K562 (cell line): ENCODE measurements around the gene SLC25A11. TPM values are rescaled to one million over a fixed set of nuclear protein-coding genes. Genes with fewer than 3 reads are reported as not detected.
A peak's percentile ranks its signal among the peaks of the same experiment; 100 is the strongest.

Source experiments
- BCOR ChIP-seq: fragments of 450-650 bp; IDR thresholded peaks from 2 replicates; pipeline ENCODE4 v1.6.1; 2016
- JUND ChIP-seq, 2 experiments: IDR thresholded peaks; 2 replicates in 1 of 2; 3 replicates in 1 of 2; pipeline ENCODE4 v1.6.1; 2011; ENCODE audit warnings: borderline replicate concordance in 2 of 2, low read depth in 2 of 2, low read length in 2 of 2, improper control_type of control experiment in 1 of 2, missing biosample characterization in 1 of 2, missing genetic modification characterization in 1 of 2, missing genetic modification reagents in 1 of 2
- NR4A1 ChIP-seq, 2 experiments: fragments of 250-450 bp in 1 of 2; fragments of 450-650 bp in 1 of 2; sonication (Bioruptor Pico) in 1 of 2; IDR thresholded peaks; 2 replicates each; pipeline versions ENCODE4 v1.4.0 to v1.6.1; 2016 to 2020; ENCODE audit warnings: mild to moderate bottlenecking in 2 of 2, missing compliant biosample characterization in 1 of 2, missing genetic modification characterization in 1 of 2, moderate library complexity in 1 of 2
- PTTG1 ChIP-seq: fragments of 450-650 bp; IDR thresholded peaks from 2 replicates; pipeline ENCODE4 v1.6.1; 2016; ENCODE audit warnings: low read depth, mild to moderate bottlenecking, missing genetic modification characterization, missing compliant biosample characterization
- RREB1 ChIP-seq: fragments of 250-450 bp; sonication (Bioruptor Pico); IDR thresholded peaks from 2 replicates; pipeline ENCODE4 v1.4.0; 2020
- SIN3A ChIP-seq, 2 experiments: fragments of 150-350 bp in 1 of 2; IDR thresholded peaks; 2 replicates each; pipeline ENCODE4 v1.6.1; 2011 to 2016; ENCODE audit warnings: borderline replicate concordance in 2 of 2, low read depth in 2 of 2, low read length in 2 of 2, mild to moderate bottlenecking in 2 of 2, moderate library complexity in 2 of 2; ENCODE audit not compliant: control insufficient read depth in 1 of 2
- SRSF3 ChIP-seq: fragments of 200-400 bp; formaldehyde crosslinking; IDR thresholded peaks from 2 replicates; pipeline ENCODE4 v1.6.1; 2016; ENCODE audit warnings: mild to moderate bottlenecking, low read length, moderate library complexity; ENCODE audit not compliant: insufficient read depth
- STAG1 ChIP-seq: sonication (generic); formaldehyde crosslinking; IDR thresholded peaks from 2 replicates; pipeline ENCODE4 v1.5.0; 2020; ENCODE audit warnings: missing genetic modification reagents, borderline replicate concordance
- ZFX ChIP-seq: sonication (generic); formaldehyde crosslinking; IDR thresholded peaks from 2 replicates; pipeline ENCODE4 v1.8.0; 2022; ENCODE audit warnings: mild to moderate bottlenecking, missing genetic modification reagents, moderate library complexity
- ZKSCAN3 ChIP-seq: fragments of 250-450 bp; sonication (Bioruptor Pico); IDR thresholded peaks from 2 replicates; pipeline ENCODE4 v1.4.0; 2020
- ZNF609 ChIP-seq: sonication (generic); formaldehyde crosslinking; IDR thresholded peaks from 2 replicates; pipeline ENCODE4 v1.8.1; 2023; ENCODE audit warnings: missing genetic modification reagents, mild to moderate bottlenecking, borderline replicate concordance
- polyA plus RNA-seq, 8 experiments: library from polyadenylated mRNA; depleted of rRNA in 4 of 8; stranded (reverse) in 5 of 8; unstranded in 3 of 8; fragments of >200 nt; fragmentation: Nextera tagmentation in 2 of 8; fragmentation: Illumina TruSeq in 1 of 8; extraction: Ambion mirVana in 2 of 8; extraction: Trizol in 1 of 8; gene quantifications; 2 replicates each; pipeline versions ENCODE4 v1.2.1 to v1.2.3, GENCODE V29; 2011 to 2014; ENCODE audit warnings: inconsistent platforms in 1 of 8, missing spikeins in 1 of 8
- total RNA-seq, 7 experiments: library from RNA; depleted of rRNA in 6 of 7; stranded (reverse); fragments of >200 nt in 6 of 7; fragmentation: Illumina TruSeq in 2 of 7; extraction: Trizol in 2 of 7; gene quantifications; 2 replicates each; pipeline versions ENCODE4 v1.2.1 to v1.2.3, GENCODE V29; 2011 to 2021; ENCODE audit warnings: low replicate concordance in 1 of 7
- TF ChIP-seq, protein P1 (sequence below): fragments of 200-400 bp; formaldehyde crosslinking; IDR thresholded peaks from 2 replicates; pipeline ENCODE4 v1.6.1; 2017; ENCODE audit warnings: mild to moderate bottlenecking, low read depth, low read length, moderate library complexity

The SLC25A11 gene
- total and polyA plus RNA-seq, 9 of the 15 experiments (the other 6 are each of a cell fraction or from before 2014, with no cell fraction given), result 3.1 to 56.7 (median 32.9) TPM

GRCh38 chr17:4939796-4940554 lies at the start of gene SLC25A11, which contains the start of gene RNF167 (continued):
- TF ChIP-seq SRSF3 (no peak), JUND (IDR thresholded peaks at IDR 0.05; ENCODE audit: borderline replicate concordance, low read depth, low read length) (peak; percentile 34; the same call in 1 of the 2 replicates), JUND (tag; IDR thresholded peaks at IDR 0.05; ENCODE audit: borderline replicate concordance, low read depth, low read length) (no peak), STAG1 (no peak), ZFX (CRISPR knock-in tag) (peak; percentile 72), PTTG1 (tag) (no peak), NR4A1 (CRISPR knock-in tag; IDR thresholded peaks at IDR 0.05) (no peak), NR4A1 (tag; IDR thresholded peaks at IDR 0.05) (0 out of 2 replicates have a peak, but pooled peaks have one; percentile 63), BCOR (no peak), ZNF609 (CRISPR knock-in tag) (no peak), RREB1 (CRISPR knock-in tag) (0 out of 2 replicates have a peak, but pooled peaks have one; percentile 20), ZKSCAN3 (CRISPR knock-in tag) (no peak), SIN3A (IDR thresholded peaks at IDR 0.05; ENCODE audit: borderline replicate concordance in 2 of 2, control insufficient read depth in 1 of 2, low read depth in 2 of 2, low read length in 2 of 2) (peak; percentile 52 to 86; a peak in 2 of 4 replicates)
- TF ChIP-seq, protein P1, sequence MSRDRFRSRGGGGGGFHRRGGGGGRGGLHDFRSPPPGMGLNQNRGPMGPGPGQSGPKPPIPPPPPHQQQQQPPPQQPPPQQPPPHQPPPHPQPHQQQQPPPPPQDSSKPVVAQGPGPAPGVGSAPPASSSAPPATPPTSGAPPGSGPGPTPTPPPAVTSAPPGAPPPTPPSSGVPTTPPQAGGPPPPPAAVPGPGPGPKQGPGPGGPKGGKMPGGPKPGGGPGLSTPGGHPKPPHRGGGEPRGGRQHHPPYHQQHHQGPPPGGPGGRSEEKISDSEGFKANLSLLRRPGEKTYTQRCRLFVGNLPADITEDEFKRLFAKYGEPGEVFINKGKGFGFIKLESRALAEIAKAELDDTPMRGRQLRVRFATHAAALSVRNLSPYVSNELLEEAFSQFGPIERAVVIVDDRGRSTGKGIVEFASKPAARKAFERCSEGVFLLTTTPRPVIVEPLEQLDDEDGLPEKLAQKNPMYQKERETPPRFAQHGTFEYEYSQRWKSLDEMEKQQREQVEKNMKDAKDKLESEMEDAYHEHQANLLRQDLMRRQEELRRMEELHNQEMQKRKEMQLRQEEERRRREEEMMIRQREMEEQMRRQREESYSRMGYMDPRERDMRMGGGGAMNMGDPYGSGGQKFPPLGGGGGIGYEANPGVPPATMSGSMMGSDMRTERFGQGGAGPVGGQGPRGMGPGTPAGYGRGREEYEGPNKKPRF, result no peak
